Measurements from ENCODE around the gene KRTAP4-11.
"Not testable (repeated sequence)": the region's sequence is repeated elsewhere in the genome, so short reads cannot be mapped to it uniquely, and the experiment has no call there.

- not testable (repeated sequence) for TF ChIP-seq TAF1 (IDR thresholded peaks at IDR 0.05; ENCODE audit: low read depth); MAX (IDR thresholded peaks at IDR 0.05)
These were observed 33.9 kb downstream of the KRTAP4-11 start, which contains the start of gene KRTAP4-7 for GRCh38 chr17:41084100-41084856.

Measured in Ishikawa (cell line).